IPS-NIHi11 (cell line): ENCODE data around the gene CLEC3B.

Source experiments
- DNase-seq: peaks from one replicate; pipeline ENCODE4 v3.0.0; 2012; ENCODE audit warnings: mixed read lengths, low spot score

CLEC3B gene

GRCh38 chr3:45003859-45004258 is 22.2 kb upstream of the CLEC3B start:
- no peak for DNase-seq

DNA sequence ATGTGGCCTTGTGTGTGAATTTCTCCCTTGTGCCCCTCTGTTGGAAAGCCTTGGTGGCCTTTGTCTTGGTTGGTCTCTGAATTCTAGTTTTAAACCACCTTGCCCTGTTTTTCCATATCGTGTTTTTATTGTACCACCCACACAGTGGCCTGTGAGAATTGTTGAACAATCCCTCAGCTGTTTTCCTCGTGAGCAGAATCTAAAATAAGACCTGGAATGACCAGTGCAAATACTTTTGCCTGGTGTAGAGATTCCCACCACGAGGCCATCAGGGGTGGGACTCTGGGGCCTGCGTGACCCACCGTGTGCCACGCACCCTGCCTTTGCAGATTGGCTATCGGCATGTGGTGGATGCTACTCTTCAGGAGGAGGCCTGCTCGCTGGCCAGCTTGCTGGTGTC is 19.0 kb upstream of the CLEC3B start:
- DNase-seq, result no peak

GRCh38 chr3:45008117-45008516 is 18.0 kb upstream of the CLEC3B start:
- no peak for DNase-seq

GRCh38 chr3:45009868-45010267 is 16.2 kb upstream of the CLEC3B start:
- DNase-seq, result no peak

- DNase-seq, result no peak
These were observed 15.2 kb upstream of the CLEC3B start for GRCh38 chr3:45010811-45011333.

DNA sequence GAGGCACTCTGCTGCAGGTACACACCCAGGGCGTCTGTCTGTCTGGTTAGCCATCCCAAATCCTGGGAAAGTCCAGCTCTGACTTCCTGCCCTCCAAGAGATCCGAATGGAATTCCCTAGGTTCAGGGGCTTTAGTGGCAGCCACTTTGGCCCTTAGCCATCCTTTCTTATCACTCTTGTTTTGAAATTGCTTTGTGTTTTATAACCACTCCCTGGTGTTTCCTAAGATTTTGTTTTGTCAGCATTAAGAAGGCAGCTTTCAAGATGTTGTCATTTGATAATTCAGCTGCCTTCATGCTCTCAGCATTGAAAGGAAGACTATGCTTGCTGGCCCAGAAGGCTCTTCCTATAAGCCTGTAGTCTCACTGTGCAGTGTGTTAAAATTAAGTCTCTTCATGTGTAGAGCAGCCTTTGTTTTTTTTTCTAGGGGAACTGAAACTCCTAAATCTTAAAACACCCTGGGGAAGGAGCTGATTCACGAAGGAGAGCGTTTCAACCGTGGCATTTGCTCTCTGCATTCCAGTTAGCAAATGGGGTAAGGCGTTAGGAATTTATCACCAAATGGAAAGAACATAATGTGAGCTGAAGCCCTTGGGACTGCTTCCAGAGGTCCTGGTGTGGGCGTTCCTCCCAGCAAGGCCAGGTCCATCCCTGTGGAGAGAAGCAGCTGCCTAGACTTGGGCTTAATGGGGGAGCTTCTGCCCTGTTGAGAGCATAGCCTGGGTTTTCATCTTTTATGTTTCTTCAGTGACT is 14.2 kb upstream of the CLEC3B start:
- DNase-seq, result no peak

DNA sequence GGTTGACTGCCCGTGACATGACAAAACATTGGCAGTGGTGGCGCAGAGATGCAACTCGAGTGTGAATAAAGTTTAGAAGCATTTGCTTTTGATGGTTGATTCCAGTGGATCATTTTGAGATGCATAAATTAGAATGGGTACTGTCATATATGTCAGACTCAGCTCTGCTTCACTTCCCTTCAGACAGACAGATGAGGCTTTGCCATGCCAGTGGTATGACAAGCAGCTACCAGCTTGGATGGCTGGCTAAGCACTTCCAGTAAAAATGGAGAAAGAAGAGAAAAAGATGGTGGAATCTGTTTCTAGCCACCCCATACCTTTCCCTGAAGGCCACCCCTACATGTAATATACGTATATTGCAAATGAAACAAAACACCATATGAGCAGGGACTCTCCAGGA is 13.5 kb upstream of the CLEC3B start:
- DNase-seq, result no peak

GRCh38 chr3:45016916-45017315 is 9.2 kb upstream of the CLEC3B start:
- no peak for DNase-seq

- no peak for DNase-seq
These were observed 8.3 kb upstream of the CLEC3B start for GRCh38 chr3:45017821-45018220.

DNA sequence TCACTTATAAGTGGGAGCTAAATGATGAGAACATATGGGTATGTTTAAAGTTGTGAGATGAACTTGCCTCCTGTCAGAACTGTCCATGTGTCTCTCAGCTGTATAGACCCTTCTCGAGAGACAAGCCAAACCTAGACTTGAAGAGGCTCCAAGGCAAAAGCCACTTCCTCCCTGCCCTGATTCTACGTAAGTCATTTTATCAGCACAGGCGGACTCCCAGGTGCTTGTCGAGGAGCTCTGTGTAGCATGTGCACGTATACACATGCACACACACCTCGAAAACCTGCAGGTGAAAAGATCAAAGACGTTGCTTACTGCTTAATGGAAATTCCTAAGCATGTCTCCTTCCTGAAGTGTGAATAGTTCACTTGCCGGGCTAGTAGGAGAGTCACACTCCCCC is 5.6 kb upstream of the CLEC3B start:
- DNase-seq, result no peak

GRCh38 chr3:45021524-45022297 is 4.4 kb upstream of the CLEC3B start:
- DNase-seq, result no peak

- DNase-seq, result no peak
These were observed 2.4 kb upstream of the CLEC3B start for GRCh38 chr3:45023675-45024074.

- no peak for DNase-seq
These were observed 1.4 kb upstream of the CLEC3B start for GRCh38 chr3:45024542-45025255.

- DNase-seq, result peak; percentile 35
These were observed 854 bp downstream of the CLEC3B start for GRCh38 chr3:45026957-45027356.

DNA sequence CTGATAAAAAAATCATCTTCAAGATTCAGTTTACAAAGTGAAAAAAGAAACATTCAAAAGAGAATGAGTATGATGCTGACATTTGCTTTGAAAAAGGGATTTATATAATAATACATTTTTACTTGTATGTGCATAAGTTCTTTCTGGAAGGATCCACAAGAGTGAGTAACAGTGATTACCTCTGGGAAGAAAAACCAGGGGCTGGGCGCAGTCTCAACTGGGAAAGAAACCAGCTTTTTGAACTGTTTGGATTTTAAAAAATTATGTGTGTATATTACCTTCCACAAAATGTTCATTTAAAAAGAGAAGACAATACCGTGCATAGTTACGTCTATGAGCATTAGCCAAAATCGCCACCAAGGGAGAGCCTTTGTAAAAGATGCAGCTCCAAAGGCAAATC is 1.3 kb downstream of the CLEC3B start:
- no peak for DNase-seq

DNA sequence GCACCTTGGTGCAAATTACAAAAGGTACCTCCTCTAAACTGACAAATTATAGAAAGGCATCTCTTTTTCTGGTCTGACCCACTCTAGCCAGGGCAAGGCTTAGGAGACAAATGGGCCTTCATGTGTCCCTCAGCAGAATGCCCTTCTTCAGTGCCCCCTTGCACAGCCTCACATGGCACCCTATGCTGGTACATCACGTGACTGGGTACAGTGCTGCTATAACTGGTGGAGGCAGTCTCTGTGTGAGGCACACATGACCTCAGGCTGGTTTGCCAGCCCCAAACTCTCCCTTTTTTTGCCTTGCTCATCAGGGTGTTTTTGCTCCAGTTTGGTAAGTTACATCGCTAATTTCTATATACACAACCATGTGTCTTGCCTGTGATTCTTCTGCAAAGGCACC is 3.1 kb downstream of the CLEC3B start:
- no peak for DNase-seq

DNA sequence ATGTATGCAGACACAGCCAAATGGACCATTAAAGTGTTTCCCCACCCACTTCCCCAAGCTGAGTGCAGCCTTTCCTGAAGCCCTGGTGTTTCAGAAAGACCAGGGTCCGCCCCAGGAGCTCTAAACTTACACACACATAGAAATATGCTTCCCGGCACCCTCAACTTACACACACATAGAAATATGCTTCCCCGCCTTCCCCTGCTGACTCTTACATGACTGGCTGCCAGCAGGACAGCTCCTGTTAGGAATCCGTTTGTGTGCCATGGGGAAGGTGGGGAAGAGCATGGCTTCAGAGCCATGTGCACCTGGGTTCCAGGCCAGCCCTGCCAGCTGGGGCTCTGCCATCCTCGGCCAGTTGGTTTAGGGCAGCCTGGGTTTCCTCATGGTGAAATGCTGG is 3.6 kb downstream of the CLEC3B start:
- no peak for DNase-seq

DNA sequence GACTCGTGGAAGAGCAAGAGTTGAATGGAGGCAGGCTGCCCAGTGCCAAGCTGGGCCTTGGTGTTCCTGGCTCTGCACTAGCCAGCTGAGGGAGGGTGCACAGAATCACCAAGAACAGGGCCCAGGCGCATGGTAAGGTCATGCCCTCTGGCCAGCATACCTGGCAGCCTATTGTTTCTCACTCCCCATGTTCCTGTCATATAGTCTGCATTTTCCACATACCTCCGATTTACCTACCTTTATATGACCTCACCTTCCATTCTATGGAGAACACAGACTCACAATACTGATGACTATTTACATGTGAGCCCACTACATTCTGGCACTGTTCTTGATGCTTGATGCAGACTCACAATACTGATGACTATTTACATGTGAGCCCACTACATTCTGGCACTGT is 5.4 kb downstream of the CLEC3B start:
- no peak for DNase-seq

DNA sequence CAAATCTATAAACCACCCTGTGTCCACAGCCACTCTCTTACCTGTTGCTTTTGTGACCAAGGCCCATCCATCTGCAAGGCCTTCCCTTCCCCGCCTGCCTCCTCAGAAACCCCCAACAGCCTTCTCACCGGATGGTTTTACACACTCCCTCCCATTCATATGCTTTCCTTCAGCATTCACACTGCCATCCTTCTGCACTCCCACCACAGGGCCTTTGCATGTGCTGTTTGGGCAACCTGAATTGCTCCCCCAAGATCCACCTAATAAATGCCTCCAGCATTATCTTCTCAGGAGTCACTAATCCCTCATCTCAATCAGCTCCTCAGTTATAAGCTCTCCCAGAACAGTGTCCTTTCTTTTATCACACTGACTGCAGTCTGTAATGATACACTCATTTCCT is 6.0 kb downstream of the CLEC3B start:
- no peak for DNase-seq

DNA sequence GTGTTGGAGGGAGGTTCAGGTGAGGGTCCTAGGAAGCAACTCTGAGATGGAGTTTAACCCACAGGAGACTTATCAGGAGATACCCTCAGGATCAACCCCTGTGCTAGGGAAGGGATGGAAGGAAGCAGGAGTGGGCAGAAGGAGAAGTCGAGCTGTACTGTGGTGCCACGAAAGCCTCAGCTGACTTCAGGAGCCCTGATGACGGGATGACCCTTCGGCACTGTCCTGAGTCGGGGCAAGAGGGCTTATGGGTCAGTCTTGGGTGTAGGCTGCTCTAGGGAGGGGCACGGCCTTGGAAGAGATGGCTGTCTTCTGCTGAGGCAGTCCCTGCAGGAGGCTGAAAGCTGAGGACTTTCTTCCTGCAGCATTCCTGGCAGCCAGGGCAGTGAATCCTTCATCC is 7.7 kb downstream of the CLEC3B start:
- no peak for DNase-seq

DNA sequence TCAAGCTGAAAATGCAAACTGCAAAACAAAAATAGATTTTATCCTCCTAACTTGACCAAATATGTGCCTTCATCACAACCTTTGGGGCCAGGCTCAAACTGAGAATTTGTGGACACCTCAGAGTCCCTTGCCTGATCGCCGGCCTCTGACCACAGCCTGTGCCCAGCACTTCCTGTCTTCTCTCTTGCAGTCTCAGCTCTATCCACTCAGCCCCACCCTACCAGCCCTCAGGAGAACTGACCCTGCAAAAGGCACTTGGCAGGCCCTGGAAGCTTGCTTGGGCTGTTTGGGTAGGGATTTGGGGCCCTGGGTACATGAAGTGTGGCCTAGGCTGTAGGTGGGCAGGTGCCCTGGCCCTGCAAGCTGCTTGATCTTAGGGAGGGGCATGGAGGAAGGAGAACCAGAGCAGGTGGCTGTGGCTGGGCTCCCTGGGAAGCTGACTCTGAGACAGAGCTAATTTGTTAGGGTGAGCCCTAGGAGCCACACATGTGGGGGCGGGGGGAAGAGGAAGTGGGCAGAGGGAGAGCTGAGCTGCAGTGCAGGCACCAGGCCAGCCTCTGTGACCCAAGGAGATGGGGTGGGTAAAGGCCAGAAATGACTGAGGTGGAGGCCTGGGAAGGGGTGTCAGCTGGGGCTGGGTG is 8.6 kb downstream of the CLEC3B start:
- DNase-seq, result no peak
